Prostate gland (tissue), 2 donors: ENCODE results near the gene ARHGAP18.

ENCODE experiments used
- POLR2A ChIP-seq: fragments of 450-650 bp; IDR thresholded peaks from one replicate; pipeline ENCODE4 v1.6.1; 2016; ENCODE audit warnings: antibody characterized with exemption, mild to moderate bottlenecking
- POLR2AphosphoS5 ChIP-seq: sonication (generic); formaldehyde crosslinking; IDR thresholded peaks from one replicate; pipeline ENCODE4 v1.6.1; 2017; ENCODE audit warnings: antibody characterized with exemption
- TF ChIP-seq, protein P1 (sequence below), 4 experiments: fragments of 200-600 bp in 2 of 4; fragments of 450-650 bp in 2 of 4; sonication (generic) in 2 of 4; IDR thresholded peaks; 1 replicate in 3 of 4; 2 replicates in 1 of 4; pipeline ENCODE4 v1.5.1; 2016 to 2019; ENCODE audit warnings: antibody characterized with exemption in 4 of 4, mild to moderate bottlenecking in 2 of 4, moderate library complexity in 2 of 4

GRCh38 chr6:129651291-129651691, 58.7 kb downstream of the ARHGAP18 start:
- TF ChIP-seq, protein P1, sequence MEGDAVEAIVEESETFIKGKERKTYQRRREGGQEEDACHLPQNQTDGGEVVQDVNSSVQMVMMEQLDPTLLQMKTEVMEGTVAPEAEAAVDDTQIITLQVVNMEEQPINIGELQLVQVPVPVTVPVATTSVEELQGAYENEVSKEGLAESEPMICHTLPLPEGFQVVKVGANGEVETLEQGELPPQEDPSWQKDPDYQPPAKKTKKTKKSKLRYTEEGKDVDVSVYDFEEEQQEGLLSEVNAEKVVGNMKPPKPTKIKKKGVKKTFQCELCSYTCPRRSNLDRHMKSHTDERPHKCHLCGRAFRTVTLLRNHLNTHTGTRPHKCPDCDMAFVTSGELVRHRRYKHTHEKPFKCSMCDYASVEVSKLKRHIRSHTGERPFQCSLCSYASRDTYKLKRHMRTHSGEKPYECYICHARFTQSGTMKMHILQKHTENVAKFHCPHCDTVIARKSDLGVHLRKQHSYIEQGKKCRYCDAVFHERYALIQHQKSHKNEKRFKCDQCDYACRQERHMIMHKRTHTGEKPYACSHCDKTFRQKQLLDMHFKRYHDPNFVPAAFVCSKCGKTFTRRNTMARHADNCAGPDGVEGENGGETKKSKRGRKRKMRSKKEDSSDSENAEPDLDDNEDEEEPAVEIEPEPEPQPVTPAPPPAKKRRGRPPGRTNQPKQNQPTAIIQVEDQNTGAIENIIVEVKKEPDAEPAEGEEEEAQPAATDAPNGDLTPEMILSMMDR (IDR thresholded peaks at IDR 0.05) = no peak
- TF ChIP-seq POLR2AphosphoS5 (no peak), POLR2A (no peak)
